Measurements from ENCODE around the gene MAP3K7.

The MAP3K7 gene

GRCh38 chr6:90468080-90468479 lies 118.8 kb downstream of the MAP3K7 start:
- Histone ChIP-seq H3K4me1 (ENCODE audit: control insufficient read depth, low read length) (peaks cover 30% of the 10 kb centered on the region), H3K36me3 (ENCODE audit: control insufficient read depth, low read length) (no peaks in the 10 kb centered on the region), H3K4me2 (ENCODE audit: low read length) (no peak overlapping the region), H3K9me2 (replicated peaks; ENCODE audit: control insufficient read depth, low read length) (no peaks in the 10 kb centered on the region), H3F3A (ENCODE audit: control insufficient read depth, insufficient read depth) (peaks cover 6% of the 10 kb centered on the region; the same call in 1 of the 2 replicates), H3K4me3 (ENCODE audit: low read length) (no peak overlapping the region), H3K9me3 (ENCODE audit: control insufficient read depth, insufficient read depth, low read length) (no peaks in the 10 kb centered on the region), H3K27me3 (ENCODE audit: control insufficient read depth, low read length) (no peaks in the 10 kb centered on the region), H4K20me1 (ENCODE audit: control insufficient read depth, insufficient read depth, low read depth, low read length) (no peaks in the 10 kb centered on the region), H3K27ac (ENCODE audit: low read depth, low read length) (no peak overlapping the region), H3K79me2 (ENCODE audit: control insufficient read depth, low read length) (no peaks in the 10 kb centered on the region)
- TF ChIP-seq CTCF (IDR thresholded peaks at IDR 0.05; ENCODE audit: low read depth, low read length, poor library complexity, severe bottlenecking): no peak
- TF ChIP-seq EZH2phosphoT487 (IDR thresholded peaks at IDR 0.05; ENCODE audit: borderline replicate concordance, low read length): no peak

GRCh38 chr6:90467546-90467945 lies 119.3 kb downstream of the MAP3K7 start:
- Histone ChIP-seq H3K4me3 (ENCODE audit: low read length) (no peak overlapping the region), H4K20me1 (ENCODE audit: control insufficient read depth, insufficient read depth, low read depth, low read length) (no peaks in the 10 kb centered on the region), H3K27me3 (ENCODE audit: control insufficient read depth, low read length) (no peaks in the 10 kb centered on the region), H3K36me3 (ENCODE audit: control insufficient read depth, low read length) (no peaks in the 10 kb centered on the region), H3F3A (ENCODE audit: control insufficient read depth, insufficient read depth) (peaks cover 6% of the 10 kb centered on the region; the same call in 1 of the 2 replicates), H3K9me2 (replicated peaks; ENCODE audit: control insufficient read depth, low read length) (no peaks in the 10 kb centered on the region), H3K9me3 (ENCODE audit: control insufficient read depth, insufficient read depth, low read length) (no peaks in the 10 kb centered on the region), H3K4me2 (ENCODE audit: low read length) (no peak overlapping the region), H3K79me2 (ENCODE audit: control insufficient read depth, low read length) (no peaks in the 10 kb centered on the region), H3K27ac (ENCODE audit: low read depth, low read length) (no peak overlapping the region), H3K4me1 (ENCODE audit: control insufficient read depth, low read length) (peaks cover 30% of the 10 kb centered on the region)
- no peak for TF ChIP-seq EZH2phosphoT487 (IDR thresholded peaks at IDR 0.05; ENCODE audit: borderline replicate concordance, low read length)
- no peak for TF ChIP-seq CTCF (IDR thresholded peaks at IDR 0.05; ENCODE audit: low read depth, low read length, poor library complexity, severe bottlenecking)

- H3K4me1 ChIP-seq (ENCODE audit: control insufficient read depth, low read length): peaks cover 23% of the 10 kb centered on the region
- no peak overlapping the region for H3K27ac ChIP-seq (ENCODE audit: low read depth, low read length)
Measured at GRCh38 chr6:90466154-90466940, 120.5 kb downstream of the MAP3K7 start.

More at GRCh38 chr6:90466154-90466940, 120.5 kb downstream of the MAP3K7 start:
- no peaks in the 10 kb centered on the region for H3K9me2 ChIP-seq (replicated peaks; ENCODE audit: control insufficient read depth, low read length)
- no peaks in the 10 kb centered on the region for H3K9me3 ChIP-seq (ENCODE audit: control insufficient read depth, insufficient read depth, low read length)
- no peak overlapping the region for H3K4me3 ChIP-seq (ENCODE audit: low read length)
- H3K4me2 ChIP-seq (ENCODE audit: low read length): no peak overlapping the region
- no peaks in the 10 kb centered on the region for H3K36me3 ChIP-seq (ENCODE audit: control insufficient read depth, low read length)
- no peak for TF ChIP-seq EZH2phosphoT487 (IDR thresholded peaks at IDR 0.05; ENCODE audit: borderline replicate concordance, low read length)
- no peak for TF ChIP-seq CTCF (IDR thresholded peaks at IDR 0.05; ENCODE audit: low read depth, low read length, poor library complexity, severe bottlenecking)
- no peaks in the 10 kb centered on the region for H3K79me2 ChIP-seq (ENCODE audit: control insufficient read depth, low read length)
- H4K20me1 ChIP-seq (ENCODE audit: control insufficient read depth, insufficient read depth, low read depth, low read length): no peaks in the 10 kb centered on the region
- H3K27me3 ChIP-seq (ENCODE audit: control insufficient read depth, low read length): no peaks in the 10 kb centered on the region
- peaks cover 6% of the 10 kb centered on the region; the same call in 1 of the 2 replicates for H3F3A ChIP-seq (ENCODE audit: control insufficient read depth, insufficient read depth)

Data from DOHH2 (cell line).